Measurements from ENCODE around the gene PSRC1. TPM values are rescaled to one million over a fixed set of nuclear protein-coding genes. Genes with fewer than 3 reads are reported as not detected.
"Not testable (repeated sequence)": the region's sequence is repeated elsewhere in the genome, so short reads cannot be mapped to it uniquely, and the experiment has no call there.

The PSRC1 gene
- total RNA-seq, 1 donor from 2014 or later = 4.2 TPM

DNA sequence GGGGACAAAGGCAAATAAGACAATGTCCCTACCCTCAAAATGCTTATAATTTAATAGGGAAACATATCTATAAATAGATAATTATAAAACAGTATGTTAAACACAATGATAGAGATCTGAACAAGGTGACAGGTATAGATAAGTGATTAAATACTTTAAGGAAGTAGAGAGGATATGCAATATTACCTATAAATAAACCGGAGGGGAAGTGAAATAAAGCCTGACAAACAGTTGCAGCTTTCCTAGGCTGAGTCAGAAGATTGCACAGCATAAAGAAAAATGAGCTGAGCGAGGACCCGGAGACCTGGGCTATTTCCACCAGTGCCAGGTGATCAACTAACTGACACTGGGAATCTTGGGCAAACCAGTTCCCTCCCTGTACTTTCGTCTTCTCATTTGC is 11.5 kb upstream of the PSRC1 start:
- TF ChIP-seq, protein P1, sequence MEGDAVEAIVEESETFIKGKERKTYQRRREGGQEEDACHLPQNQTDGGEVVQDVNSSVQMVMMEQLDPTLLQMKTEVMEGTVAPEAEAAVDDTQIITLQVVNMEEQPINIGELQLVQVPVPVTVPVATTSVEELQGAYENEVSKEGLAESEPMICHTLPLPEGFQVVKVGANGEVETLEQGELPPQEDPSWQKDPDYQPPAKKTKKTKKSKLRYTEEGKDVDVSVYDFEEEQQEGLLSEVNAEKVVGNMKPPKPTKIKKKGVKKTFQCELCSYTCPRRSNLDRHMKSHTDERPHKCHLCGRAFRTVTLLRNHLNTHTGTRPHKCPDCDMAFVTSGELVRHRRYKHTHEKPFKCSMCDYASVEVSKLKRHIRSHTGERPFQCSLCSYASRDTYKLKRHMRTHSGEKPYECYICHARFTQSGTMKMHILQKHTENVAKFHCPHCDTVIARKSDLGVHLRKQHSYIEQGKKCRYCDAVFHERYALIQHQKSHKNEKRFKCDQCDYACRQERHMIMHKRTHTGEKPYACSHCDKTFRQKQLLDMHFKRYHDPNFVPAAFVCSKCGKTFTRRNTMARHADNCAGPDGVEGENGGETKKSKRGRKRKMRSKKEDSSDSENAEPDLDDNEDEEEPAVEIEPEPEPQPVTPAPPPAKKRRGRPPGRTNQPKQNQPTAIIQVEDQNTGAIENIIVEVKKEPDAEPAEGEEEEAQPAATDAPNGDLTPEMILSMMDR (IDR thresholded peaks at IDR 0.05) = no peak
- intact Hi-C loops (cut with DNase I) = no loop called here

GRCh38 chr1:109293026-109293425 is 10.1 kb upstream of the PSRC1 start:
- H3K4me3 ChIP-seq = no peak overlapping the region
- peaks cover 2% of the 10 kb centered on the region for H3K4me1 ChIP-seq
- no peak overlapping the region for H3K27ac ChIP-seq
- intact Hi-C loops (cut with DNase I) = no loop called here
- no peaks in the 10 kb centered on the region for H3K27me3 ChIP-seq (ENCODE audit: low read depth)
- DNase-seq (no peak), ATAC-seq (no peak)
- H3K36me3 ChIP-seq = no peaks in the 10 kb centered on the region
- no peaks in the 10 kb centered on the region for H3K9me3 ChIP-seq
- TF ChIP-seq, protein P1 (IDR thresholded peaks at IDR 0.05) = no peak

More for the DNA sequence above, 11.5 kb upstream of the PSRC1 start:
- ATAC-seq (no peak), DNase-seq (no peak)
- H3K27ac ChIP-seq = no peak overlapping the region
- peaks cover 16% of the 10 kb centered on the region for H3K4me1 ChIP-seq
- no peak overlapping the region for H3K4me3 ChIP-seq
- no peaks in the 10 kb centered on the region for H3K27me3 ChIP-seq (ENCODE audit: low read depth)
- H3K9me3 ChIP-seq = no peaks in the 10 kb centered on the region
- H3K36me3 ChIP-seq = no peaks in the 10 kb centered on the region

- intact Hi-C loops (cut with DNase I) = no loop called here
- TF ChIP-seq, protein P1 (IDR thresholded peaks at IDR 0.05) = no peak
- H3K9me3 ChIP-seq = no peaks in the 10 kb centered on the region
- H3K27me3 ChIP-seq (ENCODE audit: low read depth) = no peaks in the 10 kb centered on the region
- no peak overlapping the region for H3K27ac ChIP-seq
- ATAC-seq = no peak
- H3K4me1 ChIP-seq = no peaks in the 10 kb centered on the region
- no peak for DNase-seq
- no peak overlapping the region for H3K4me3 ChIP-seq
- no peaks in the 10 kb centered on the region for H3K36me3 ChIP-seq
These were observed 9.4 kb upstream of the PSRC1 start for GRCh38 chr1:109292364-109292763.

DNA sequence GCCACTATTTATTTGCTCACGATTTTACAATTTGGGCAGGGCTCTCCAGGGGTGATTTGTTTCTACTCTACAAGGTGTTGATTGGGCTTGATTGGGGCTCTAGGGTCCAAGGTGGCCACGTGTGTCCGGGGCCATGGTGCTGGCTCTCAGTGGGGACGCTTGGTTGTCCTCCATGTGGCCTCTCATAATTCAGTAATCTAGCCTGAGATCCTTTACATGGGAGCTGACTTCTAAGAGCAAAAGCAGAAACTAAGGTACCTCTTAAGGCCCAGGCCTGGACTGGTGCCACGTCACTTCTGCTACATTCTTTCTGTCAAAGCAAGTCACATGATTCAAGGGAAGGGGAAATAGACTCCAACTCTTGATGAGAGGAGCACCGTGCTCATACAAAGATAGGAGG is 8.1 kb upstream of the PSRC1 start:
- Histone ChIP-seq H3K9me3 (no peaks in the 10 kb centered on the region), H3K4me3 (no peak overlapping the region), H3K36me3 (no peaks in the 10 kb centered on the region), H3K27me3 (ENCODE audit: low read depth) (no peaks in the 10 kb centered on the region), H3K4me1 (no peaks in the 10 kb centered on the region), H3K27ac (no peak overlapping the region)
- DNase-seq (peak; percentile 83), ATAC-seq (peak; percentile 66 to 75)
- intact Hi-C loops (cut with DNase I) = no loop called here
- TF ChIP-seq, protein P1 (IDR thresholded peaks at IDR 0.05) = no peak

- intact Hi-C loops (cut with DNase I) = no loop called here
- no peak overlapping the region for H3K27ac ChIP-seq
These were observed 7.2 kb upstream of the PSRC1 start for GRCh38 chr1:109290137-109290536.

DNA sequence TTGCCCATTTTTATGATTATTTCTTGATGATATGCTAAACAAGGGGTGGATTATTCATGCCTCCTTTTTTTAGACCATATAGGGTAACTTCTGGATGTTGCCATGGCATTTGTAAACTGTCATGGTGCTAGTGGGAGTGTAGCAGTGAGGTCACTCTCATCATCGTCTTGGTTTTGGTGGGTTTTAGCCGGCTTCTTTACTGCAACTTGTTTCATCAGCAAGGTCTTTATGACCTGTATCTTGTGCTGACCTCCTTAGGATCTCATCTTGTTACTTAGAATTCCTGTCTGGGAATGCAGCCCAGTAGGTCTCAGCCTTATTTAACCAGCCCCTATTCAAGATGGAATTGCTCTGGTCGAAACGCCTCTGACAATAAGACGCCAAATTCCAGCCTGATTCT is 3.8 kb upstream of the PSRC1 start:
- DNase-seq; ATAC-seq; H3K36me3 ChIP-seq; intact Hi-C loops (cut with DNase I); H3K27me3 ChIP-seq (ENCODE audit: low read depth); H3K4me3 ChIP-seq; H3K27ac ChIP-seq; H3K9me3 ChIP-seq: not testable (repeated sequence)
- H3K4me1 ChIP-seq = peaks cover 22% of the 10 kb centered on the region

More at GRCh38 chr1:109290137-109290536, 7.2 kb upstream of the PSRC1 start:
- Histone ChIP-seq H3K36me3 (no peaks in the 10 kb centered on the region), H3K27me3 (ENCODE audit: low read depth) (no peaks in the 10 kb centered on the region), H3K9me3 (no peaks in the 10 kb centered on the region), H3K4me1 (no peaks in the 10 kb centered on the region), H3K4me3 (no peak overlapping the region)
- TF ChIP-seq, protein P1 (IDR thresholded peaks at IDR 0.05) = no peak
- DNase-seq (no peak), ATAC-seq (no peak)

Data from lower lobe of right lung (tissue), 2 donors.